Type B pancreatic cell (in vitro differentiated cells): Measurements from ENCODE around the gene MBD5. TPM values are rescaled to one million over a fixed set of nuclear protein-coding genes. Genes with fewer than 3 reads are reported as not detected.

Experiments
- DNase-seq: peaks from one replicate; pipeline ENCODE4 v3.0.0; 2021; ENCODE audit warnings: mixed read lengths; ENCODE audit not compliant: unreplicated experiment; ENCODE audit errors: extremely low spot score
- H3K27ac Mint-ChIP-seq: 2 replicates; pipeline ENCODE4 v1.8.0; 2021; ENCODE audit warnings: mild to moderate bottlenecking, mixed read lengths
- H3K27me3 Mint-ChIP-seq: 2 replicates; pipeline ENCODE4 v1.8.0; 2021; ENCODE audit warnings: mixed read lengths
- H3K36me3 Mint-ChIP-seq: 2 replicates; pipeline ENCODE4 v1.8.0; 2021; ENCODE audit warnings: mixed read lengths
- H3K4me1 Mint-ChIP-seq: one replicate; pipeline ENCODE4 v1.8.0; 2021; ENCODE audit warnings: mixed read lengths; ENCODE audit not compliant: unreplicated experiment
- H3K4me3 Mint-ChIP-seq: 2 replicates; pipeline ENCODE4 v1.8.0; 2021; ENCODE audit warnings: mild to moderate bottlenecking, mixed read lengths
- H3K9me3 Mint-ChIP-seq: 2 replicates; pipeline ENCODE4 v1.8.0; 2021; ENCODE audit warnings: mixed read lengths
- total RNA-seq: library from RNA; stranded (reverse); gene quantifications from 2 replicates; pipeline ENCODE4 v1.2.1, GENCODE V29; 2021; ENCODE audit warnings: low replicate concordance
- TF ChIP-seq, protein P1 (sequence below): fragments of 200-600 bp; sonication (generic); conservative IDR thresholded peaks from 2 replicates; pipeline ENCODE4 v1.5.0; 2021; ENCODE audit warnings: antibody characterized with exemption, mild to moderate bottlenecking

Gene MBD5
- total RNA-seq, 1 donor from 2014 or later: 54.7 TPM

DNA sequence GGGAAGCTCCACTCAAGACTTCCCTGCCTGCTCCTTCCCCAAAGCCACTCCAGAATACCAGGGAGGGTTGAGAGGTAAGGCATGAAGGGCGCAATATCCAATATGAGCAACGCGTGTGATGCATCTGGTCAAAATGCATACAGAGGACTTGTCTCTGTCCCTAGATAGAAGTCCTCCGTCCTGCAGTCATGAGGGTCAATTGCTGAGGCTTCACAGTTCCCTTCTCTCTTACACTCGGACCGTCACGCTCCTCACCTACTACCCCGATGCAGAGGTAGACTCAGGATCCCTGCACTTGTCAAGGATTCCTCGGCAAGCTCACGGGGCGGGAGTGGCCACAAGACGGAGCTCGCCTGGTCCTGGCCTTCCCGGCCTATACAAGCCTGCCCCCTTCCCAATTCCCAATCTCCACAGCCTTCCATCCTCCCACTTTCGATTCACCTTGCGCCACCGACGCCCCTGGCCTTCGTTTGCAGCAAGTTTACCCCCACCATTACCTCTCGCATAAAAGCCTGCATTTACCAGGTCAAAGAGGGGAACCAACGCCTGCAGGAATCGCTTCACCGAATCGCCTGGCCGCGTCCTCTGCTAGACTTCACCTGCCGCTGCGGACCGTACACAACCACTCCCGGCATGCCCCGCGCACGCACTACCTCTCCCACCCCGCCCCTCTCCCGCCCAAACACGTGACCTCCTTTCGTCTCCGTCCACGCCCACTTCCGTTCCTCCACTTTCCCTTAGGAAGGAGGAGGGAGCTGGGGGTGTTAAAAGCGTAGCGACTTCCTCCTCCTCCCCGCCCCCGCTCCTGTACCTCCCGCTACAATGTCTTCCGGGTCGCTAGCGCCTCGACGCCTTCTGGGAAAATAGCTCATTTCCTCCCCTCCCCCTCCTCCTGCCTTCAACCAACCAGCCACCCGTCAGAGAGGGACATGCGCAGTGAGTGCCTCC lies 506 bp upstream of the MBD5 start, which contains the start of gene ORC4:
Gene ORC4, minus strand, starts transcription at position 627 of the 948 bp plus-strand sequence. CDS start 44,779 bp downstream, outside the sequence.
- Mint-ChIP-seq H3K4me3 (peak within 1 kb of the TSS; percentile 100), H3K36me3 (peaks cover 8% of the 10 kb centered on the region), H3K4me1 (peaks cover 31% of the 10 kb centered on the region), H3K27ac (peak within 1 kb of the TSS; percentile 99), H3K9me3 (no peaks in the 10 kb centered on the region), H3K27me3 (no peaks in the 10 kb centered on the region)
- DNase-seq: peak; percentile 95
- TF ChIP-seq, protein P1, sequence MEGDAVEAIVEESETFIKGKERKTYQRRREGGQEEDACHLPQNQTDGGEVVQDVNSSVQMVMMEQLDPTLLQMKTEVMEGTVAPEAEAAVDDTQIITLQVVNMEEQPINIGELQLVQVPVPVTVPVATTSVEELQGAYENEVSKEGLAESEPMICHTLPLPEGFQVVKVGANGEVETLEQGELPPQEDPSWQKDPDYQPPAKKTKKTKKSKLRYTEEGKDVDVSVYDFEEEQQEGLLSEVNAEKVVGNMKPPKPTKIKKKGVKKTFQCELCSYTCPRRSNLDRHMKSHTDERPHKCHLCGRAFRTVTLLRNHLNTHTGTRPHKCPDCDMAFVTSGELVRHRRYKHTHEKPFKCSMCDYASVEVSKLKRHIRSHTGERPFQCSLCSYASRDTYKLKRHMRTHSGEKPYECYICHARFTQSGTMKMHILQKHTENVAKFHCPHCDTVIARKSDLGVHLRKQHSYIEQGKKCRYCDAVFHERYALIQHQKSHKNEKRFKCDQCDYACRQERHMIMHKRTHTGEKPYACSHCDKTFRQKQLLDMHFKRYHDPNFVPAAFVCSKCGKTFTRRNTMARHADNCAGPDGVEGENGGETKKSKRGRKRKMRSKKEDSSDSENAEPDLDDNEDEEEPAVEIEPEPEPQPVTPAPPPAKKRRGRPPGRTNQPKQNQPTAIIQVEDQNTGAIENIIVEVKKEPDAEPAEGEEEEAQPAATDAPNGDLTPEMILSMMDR: peak; percentile 63

DNA sequence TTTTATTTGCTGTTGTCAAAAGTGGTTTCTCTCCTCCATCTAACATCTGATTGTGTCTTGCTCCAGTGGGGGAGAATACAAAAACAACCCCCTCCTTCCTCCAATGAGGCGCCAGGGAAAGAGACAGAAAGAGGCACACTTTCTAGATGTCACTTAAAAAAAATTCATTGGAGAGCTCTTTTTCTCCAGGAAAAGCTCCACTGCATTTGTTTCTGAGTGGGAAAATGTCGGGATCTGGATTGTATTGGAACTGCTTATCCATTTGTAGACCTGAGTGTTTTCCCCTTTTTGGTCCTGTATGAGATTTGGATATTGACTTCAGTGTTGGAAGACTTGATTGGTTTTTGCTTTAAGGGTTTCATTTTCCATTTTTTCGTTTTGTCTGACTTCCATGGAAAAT lies 995 bp downstream of the MBD5 start:
- H3K9me3 Mint-ChIP-seq: no peaks in the 10 kb centered on the region
- H3K27me3 Mint-ChIP-seq: no peaks in the 10 kb centered on the region
- TF ChIP-seq, protein P1: no peak
- H3K4me3 Mint-ChIP-seq: peak overlapping the region; percentile 100
- peaks cover 29% of the 10 kb centered on the region for H3K4me1 Mint-ChIP-seq
- peaks cover under 1% of the 10 kb centered on the region for H3K36me3 Mint-ChIP-seq
- no peak for DNase-seq
- peak overlapping the region; percentile 99 for H3K27ac Mint-ChIP-seq

- peak overlapping the region; percentile 99 for H3K27ac Mint-ChIP-seq
- TF ChIP-seq, protein P1: no peak
- no peaks in the 10 kb centered on the region for H3K9me3 Mint-ChIP-seq
- no peak for DNase-seq
- no peaks in the 10 kb centered on the region for H3K36me3 Mint-ChIP-seq
- no peaks in the 10 kb centered on the region for H3K27me3 Mint-ChIP-seq
- H3K4me3 Mint-ChIP-seq: peak overlapping the region; percentile 100
- H3K4me1 Mint-ChIP-seq: peaks cover 27% of the 10 kb centered on the region
Measured at GRCh38 chr2:148022351-148022750, 1.5 kb downstream of the MBD5 start.

DNA sequence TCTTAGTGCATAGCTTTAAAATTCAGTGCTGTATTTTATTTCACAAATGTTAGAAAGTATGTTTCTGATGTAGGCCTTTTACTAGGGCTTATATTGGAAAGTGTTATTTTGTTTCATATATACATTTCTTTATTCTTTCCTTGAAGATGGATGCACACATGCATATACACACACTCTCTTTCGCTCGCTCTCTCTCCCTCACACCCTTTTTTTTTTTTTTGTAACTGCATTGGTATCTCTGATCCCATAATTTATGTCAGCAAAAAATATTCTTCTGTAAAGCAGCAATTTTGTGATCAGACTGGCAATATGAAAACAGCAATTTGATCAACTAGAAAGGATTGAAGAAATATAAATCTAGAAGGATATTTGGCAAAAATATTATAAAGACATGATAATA lies 2.0 kb downstream of the MBD5 start:
- DNase-seq: no peak
- Mint-ChIP-seq H3K27me3 (no peaks in the 10 kb centered on the region), H3K4me1 (peaks cover 24% of the 10 kb centered on the region), H3K4me3 (peak overlapping the region; percentile 100), H3K27ac (no peak overlapping the region), H3K36me3 (no peaks in the 10 kb centered on the region), H3K9me3 (no peaks in the 10 kb centered on the region)
- TF ChIP-seq, protein P1: no peak

- Mint-ChIP-seq H3K4me3 (peak overlapping the region; percentile 69), H3K9me3 (no peaks in the 10 kb centered on the region), H3K27me3 (no peaks in the 10 kb centered on the region), H3K4me1 (peaks cover 15% of the 10 kb centered on the region), H3K36me3 (no peaks in the 10 kb centered on the region), H3K27ac (no peak overlapping the region)
- DNase-seq: no peak
- TF ChIP-seq, protein P1: no peak
Measured at GRCh38 chr2:148023861-148024260, 3.0 kb downstream of the MBD5 start.
